GM12892 (cell line): ENCODE results near the gene SBK2.
"Not testable (repeated sequence)": the region's sequence is repeated elsewhere in the genome, so short reads cannot be mapped to it uniquely, and the experiment has no call there.

Source experiments
- DNase-seq: peaks from one replicate; pipeline ENCODE4 v3.0.0; 2011; ENCODE audit not compliant: insufficient read length
- FAIRE-seq: peaks from 2 replicates; lab custom pipeline; 2011; peaks lifted over from hg19 to GRCh38; lab: Jason Lieb, UNC
- POLR2A ChIP-seq: IDR thresholded peaks from 2 replicates; pipeline ENCODE4 v1.6.1; 2011; ENCODE audit warnings: low read depth, low read length, control low read depth
- POLR2AphosphoS5 ChIP-seq: IDR thresholded peaks from 2 replicates; pipeline ENCODE4 v1.6.1; 2011; ENCODE audit warnings: low read depth, low read length, control low read depth
- TAF1 ChIP-seq: IDR thresholded peaks from 2 replicates; pipeline ENCODE4 v1.6.1; 2011; ENCODE audit warnings: low read depth, mild to moderate bottlenecking, control low read depth, low read length, borderline replicate concordance

Gene SBK2

DNA sequence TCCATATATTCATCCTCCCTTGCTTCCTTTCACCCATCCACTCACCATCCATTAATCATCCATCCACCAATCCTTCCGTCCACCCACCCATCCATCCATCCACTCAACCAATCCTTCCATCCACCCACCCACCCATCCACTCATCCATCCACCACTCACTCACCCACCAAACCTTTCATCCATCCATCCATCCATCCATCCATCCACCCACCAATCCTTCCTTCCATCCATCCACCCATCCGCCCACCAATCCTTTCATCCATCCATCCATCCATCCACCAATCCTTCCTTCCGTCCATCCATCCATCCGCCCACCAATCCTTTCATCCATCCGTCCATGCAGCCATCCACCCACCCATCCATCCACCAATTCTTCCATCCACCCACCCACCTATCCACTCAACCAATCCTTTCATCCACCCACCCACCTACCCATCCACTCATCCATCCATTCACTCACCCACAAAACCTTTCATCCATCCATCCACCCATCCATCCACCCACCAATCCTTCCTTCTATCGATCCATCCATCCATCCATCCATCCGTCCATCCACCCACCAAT is 5.4 kb upstream of the SBK2 start:
- DNase-seq (no peak), FAIRE-seq (no peak)
- TF ChIP-seq POLR2A (no peak), POLR2AphosphoS5 (no peak)

DNA sequence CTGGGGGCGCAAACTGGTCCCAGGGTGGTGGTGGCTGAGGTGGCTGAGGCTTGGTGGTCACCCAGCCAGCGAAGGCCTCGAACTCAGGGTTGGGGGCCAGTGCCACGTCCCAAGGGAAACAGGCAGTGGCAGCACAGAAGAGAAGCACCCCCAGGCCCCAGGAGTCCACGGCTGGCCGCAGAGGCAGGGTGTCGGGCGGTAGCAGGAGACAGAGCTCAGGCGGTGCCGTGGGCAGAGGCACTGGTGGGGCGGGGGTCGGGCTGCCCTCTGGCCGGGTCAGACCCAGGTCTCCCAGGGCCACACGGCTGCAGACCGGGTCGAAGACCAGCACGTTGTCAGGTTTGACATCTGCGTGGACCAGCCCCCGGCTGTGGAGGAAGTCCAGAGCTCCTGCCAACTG is 4.2 kb upstream of the SBK2 start:
- FAIRE-seq (no peak), DNase-seq (no peak)
- TF ChIP-seq POLR2A (no peak), TAF1 (no peak), POLR2AphosphoS5 (no peak)

DNA sequence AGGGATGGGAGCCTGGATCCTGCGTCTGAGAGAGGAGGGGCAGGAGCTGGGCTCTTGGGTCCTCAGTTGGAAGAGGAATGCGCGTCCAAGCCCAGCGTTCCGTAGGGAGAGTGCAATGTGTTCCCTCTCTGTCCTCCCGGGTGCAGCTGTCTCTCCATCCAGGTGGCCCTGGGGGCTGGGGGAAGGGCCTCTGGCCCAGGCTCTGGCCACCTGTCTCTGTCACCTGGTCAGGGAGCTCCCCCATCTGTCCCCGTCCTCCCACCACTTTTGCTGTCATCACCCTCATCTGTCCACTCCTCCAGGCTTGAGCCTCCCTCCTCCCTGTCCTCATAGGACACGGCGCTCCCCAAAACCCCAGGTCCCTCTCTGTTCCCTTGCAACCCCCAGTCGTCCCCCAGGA is 3.7 kb upstream of the SBK2 start:
- no peak for TF ChIP-seq POLR2A
- no peak for TF ChIP-seq TAF1
- FAIRE-seq (no peak), DNase-seq (no peak)

DNA sequence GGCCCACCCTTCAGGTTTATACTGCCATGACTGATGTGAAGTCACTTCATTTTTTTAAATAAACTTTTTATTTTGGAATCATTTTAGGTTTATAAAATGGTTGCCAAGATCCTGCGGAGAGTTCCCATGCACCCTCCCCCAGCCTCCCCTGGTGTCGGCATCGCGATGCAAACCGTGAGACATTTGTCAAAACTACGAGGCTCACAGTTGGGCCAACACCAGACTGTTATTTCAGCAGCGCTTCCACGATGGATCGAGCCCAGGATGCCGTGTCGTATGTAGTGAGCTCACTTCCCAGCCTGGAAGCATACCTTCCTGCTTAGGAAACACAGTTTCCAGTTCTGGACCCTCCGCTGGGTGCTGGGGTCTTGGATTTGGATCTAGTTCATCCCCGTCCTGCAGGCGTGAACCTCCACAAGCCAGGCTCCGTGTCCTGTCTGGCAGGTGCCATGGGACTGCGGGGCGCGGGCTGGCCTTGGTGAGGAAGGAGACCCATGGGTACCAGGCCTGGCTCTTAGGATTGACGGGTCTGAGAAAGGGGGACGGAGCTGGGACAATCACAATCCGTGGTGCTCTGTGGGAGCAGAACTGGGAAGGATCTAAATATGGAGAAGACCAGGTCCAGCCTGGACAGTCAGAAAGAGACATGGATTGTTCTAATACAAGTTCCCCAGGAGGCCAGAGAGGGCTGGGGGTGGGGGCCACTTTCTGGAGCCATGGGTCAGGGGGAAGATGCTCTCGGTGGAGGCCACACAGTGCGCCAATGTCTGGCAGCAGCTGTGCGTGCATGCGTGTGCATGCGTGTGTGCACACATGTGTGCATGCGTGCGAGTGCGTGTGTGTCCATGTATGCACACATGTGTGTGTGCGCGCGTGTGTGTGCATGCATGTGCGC is 2.4 kb upstream of the SBK2 start:
- FAIRE-seq: no peak
- DNase-seq: no peak
- TF ChIP-seq POLR2A (no peak), TAF1 (no peak), POLR2AphosphoS5 (no peak)

DNA sequence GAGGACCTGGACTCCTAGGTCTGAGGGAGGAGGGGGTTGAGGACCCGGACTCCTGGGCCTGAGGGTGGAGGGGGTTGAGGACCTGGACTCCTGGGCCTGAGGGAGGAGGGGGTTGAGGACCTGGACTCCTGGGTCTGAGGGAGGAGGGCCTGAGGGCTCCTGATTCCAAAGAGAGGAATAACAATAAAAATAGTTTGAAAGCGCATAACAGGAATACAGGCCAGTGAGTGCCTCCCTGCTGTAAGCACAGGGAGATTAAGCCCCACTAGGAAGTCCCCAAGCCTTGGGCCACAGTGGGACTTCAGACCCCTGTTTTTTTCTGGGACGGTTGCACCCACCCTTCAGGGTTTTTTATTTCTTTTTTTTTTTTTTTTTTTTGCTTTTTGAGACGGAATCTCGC is 1.2 kb upstream of the SBK2 start:
- no peak for FAIRE-seq
- TF ChIP-seq TAF1: no peak
- no peak for TF ChIP-seq POLR2AphosphoS5
- TF ChIP-seq POLR2A: no peak

DNA sequence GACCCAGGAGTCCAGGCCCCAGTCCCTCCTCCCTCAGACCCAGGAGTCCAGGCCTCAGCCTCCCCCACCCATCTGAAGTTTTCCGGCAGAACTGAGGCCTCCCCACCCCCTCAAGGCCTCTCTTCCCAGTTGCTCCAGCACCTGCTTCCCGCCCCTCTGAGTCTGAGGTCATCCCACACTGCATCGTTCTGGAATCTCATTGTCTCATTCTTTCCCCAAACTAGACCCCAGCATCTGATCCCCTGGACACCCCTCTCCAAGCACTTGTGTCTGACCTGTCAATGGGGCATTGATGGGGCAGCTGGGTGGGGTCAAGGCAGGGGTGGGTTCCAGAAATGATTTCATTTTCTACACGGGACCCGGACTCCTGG is 793 bp upstream of the SBK2 start:
- TF ChIP-seq TAF1 (no peak), POLR2AphosphoS5 (no peak), POLR2A (no peak)
- no peak for DNase-seq
- no peak for FAIRE-seq

More for the DNA sequence above, 1.2 kb upstream of the SBK2 start:
- no peak for DNase-seq

DNA sequence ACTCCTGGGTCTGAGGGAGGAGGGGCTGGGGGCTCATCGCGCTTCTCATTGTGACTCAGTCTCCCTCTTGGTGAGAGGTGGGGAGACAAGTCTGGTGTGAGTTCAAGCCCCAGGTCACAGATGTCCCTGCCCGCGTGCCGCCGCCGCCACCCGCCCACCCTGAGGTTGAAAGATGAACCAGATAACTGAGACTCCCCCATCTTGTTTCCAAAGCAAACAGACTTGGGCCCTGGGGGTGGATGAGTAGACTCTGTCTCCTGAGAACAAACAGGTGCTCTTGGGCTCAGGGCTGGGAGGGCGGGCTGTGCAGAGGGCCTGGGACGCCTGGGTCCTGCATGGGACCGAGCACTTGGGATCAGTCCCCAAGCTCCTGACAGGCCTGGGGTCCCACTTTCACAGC is 567 bp downstream of the SBK2 start:
- DNase-seq (no peak), FAIRE-seq (no peak)
- TF ChIP-seq TAF1: no peak
- TF ChIP-seq POLR2A: no peak
- no peak for TF ChIP-seq POLR2AphosphoS5

DNA sequence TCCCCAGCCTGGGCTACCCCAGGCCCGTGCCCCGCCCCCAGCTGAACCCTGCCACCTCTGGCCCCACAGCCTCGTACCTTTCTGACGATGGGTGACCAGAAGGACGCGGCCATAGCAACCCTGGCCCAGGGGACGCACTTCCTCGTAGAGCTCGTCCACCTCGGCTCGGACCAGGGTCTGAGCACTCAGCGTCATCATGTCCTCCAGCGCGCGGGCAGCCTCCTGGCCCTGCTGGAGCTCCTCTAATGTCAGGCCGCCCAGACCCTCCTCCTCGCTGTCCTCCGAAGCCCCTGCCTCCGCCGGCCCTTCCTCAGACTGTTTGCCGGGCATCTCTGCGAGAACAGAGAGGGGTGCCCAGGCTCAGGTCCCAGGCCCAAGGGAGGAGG is 975 bp downstream of the SBK2 start:
- no peak for FAIRE-seq
- TF ChIP-seq POLR2AphosphoS5 (no peak), TAF1 (no peak), POLR2A (no peak)
- DNase-seq: no peak

DNA sequence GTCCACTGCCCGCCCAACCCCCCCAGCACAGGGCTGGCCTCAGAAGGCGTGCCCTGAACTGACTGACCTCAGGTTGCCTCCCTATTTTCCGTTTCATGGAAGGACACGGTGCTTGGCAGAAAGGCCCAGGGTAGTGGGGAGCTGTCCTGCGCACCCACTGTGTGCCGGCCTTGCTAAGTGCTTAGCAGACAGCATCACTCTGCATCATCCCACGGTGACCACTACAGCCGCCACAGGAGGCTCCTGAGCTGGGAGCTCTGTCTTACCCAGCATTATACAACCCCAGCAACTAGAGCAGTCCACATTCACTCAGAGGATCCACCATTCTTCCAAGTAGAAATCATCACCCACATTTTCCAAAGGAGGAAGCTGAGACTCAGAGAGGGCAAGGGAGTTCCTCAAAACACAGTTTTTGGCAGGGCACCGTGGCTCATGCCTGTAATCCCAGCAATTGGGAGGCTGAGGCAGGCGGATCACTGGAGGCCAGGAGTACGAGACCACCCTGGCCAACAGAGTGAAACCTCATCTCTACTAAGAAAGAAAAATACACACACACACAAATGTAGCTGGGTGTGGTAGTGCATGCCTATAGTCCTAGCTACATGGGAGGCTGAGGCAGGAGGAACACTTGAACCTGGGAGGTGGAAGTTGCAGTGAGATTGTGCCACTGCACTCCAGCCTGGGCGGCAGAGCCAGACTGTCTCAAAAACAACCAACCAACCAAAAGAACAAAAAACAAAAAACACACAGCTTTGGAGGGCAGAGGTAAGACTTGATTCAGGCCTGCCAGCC is 1.6 kb downstream of the SBK2 start:
- TF ChIP-seq POLR2A (no peak), TAF1 (no peak), POLR2AphosphoS5 (no peak)
- FAIRE-seq: no peak
- DNase-seq: no peak

DNA sequence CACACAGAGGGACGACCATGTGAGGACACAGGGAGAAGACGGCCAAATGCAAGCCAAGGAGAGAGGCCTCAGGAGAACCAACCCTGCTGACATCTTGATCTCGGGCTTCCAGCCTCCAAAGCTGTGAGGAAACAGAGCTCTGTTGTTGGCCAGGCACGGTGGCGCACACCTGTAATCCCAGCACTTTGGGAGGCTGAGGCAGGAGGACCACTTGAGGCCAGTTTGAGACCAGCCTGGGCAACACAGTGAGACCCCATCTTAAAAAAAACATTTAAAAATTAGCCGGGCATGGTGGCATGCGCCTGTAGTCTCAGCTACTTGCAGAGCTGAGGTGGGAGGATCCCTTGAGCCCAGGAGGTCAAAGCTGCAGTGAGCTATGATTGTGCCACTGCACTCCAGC is 2.7 kb downstream of the SBK2 start:
- not testable (repeated sequence) for DNase-seq, FAIRE-seq

DNA sequence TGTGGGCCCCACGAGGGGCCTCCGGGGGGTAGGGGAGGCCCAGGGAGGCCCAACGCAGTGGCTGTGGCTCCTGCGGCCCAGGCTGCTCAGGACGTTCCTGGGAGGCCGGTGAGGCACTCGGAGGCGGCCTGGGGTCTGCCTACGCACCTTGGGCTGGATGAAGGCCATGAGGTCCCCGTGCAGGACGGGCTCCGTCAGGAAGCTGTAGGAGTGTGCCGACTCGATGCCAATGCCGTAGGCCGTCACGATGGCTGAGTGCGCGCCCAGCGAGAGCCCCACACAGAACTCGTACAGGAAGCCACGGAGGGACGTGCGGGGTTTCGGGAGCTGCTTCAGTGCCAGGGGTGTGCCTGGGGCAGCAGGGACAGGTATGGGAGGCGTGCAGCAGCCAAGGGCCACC is 5.9 kb downstream of the SBK2 start:
- FAIRE-seq: no peak
- TF ChIP-seq POLR2AphosphoS5: no peak
- no peak for TF ChIP-seq TAF1
- no peak for TF ChIP-seq POLR2A
- no peak for DNase-seq
